Fibroblast of skin of right quadriceps (primary cell): ENCODE measurements around the gene COLEC12.
A peak's percentile ranks its signal among the peaks of the same experiment; 100 is the strongest.

Experiments
- DNase-seq: peaks from one replicate; pipeline ENCODE4 v3.0.0-alpha.2; 2013

COLEC12 gene

GRCh38 chr18:354471-354870, 146.0 kb downstream of the COLEC12 start:
- DNase-seq: no peak

- no peak for DNase-seq
Measured at GRCh38 chr18:354003-354402, 146.5 kb downstream of the COLEC12 start.

DNA sequence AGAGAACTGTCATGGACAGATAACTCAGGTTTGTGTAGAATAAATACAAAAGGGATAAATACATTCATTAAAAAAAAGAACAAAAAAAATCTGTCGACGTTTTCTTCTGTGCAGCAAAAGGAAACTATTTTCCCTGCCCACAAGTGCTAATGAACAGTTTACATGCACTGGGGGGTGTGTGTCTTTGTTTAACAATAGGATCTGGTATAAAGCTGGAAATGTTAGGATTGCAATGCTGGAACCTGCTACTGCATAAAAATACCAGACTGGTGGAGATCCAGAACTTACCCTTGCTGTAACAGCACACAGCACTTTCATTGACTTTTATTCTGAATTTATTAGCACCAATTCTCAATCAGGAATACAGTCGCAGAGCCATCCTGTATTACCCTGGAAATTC, 148.1 kb downstream of the COLEC12 start:
- DNase-seq: no peak

DNA sequence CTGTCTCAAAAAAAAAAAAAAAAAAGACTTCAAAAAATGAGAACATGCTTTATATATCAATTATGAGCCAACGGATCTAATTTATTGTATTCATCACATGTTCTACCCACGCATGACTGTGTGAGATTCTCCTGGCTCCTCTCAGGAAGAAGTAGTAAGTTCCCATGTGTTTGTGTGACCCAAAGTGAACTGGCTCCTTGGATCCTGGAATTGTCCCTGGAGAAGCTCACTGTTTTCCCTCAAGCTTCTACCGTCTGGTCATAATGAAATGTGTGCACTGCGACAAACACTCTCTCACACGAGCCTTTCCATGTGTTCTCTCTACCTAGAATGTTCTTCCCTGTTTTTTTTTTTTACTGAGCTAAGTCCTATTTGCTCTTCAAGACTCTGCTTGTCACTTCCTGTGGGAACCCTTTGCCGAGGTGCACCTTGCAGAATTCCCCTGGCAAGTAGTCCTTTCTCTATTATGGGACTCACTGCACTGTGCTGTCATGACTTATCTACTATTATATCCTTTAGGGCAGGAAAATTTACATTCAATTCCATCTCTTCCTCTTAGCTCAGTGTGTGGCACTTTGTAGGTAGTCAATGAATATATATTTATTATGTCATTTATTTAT, 149.4 kb downstream of the COLEC12 start:
- no peak for DNase-seq

- DNase-seq: no peak
Measured at GRCh38 chr18:346600-346999, 153.9 kb downstream of the COLEC12 start.

GRCh38 chr18:341102-341501, 159.4 kb downstream of the COLEC12 start:
- DNase-seq: no peak

DNA sequence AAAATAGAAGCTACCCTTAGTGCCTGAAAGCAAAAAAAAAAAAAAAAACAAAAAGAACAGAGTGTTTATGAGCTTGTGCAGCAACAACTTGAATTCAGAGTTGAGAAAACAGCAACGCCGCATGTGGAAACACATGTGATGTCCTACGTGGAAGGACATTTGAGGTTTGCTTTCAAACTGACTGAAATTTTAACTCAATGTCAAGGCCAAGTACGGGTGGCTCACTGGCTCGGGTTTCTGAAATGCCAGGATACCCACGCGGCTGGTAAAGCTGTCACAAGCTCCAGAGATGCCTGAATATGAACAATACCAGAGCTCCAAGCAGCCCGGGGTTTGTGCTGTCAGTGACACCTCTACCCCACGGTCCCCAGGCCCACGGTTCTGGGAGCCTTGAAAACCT, 160.5 kb downstream of the COLEC12 start:
- no peak for DNase-seq

DNA sequence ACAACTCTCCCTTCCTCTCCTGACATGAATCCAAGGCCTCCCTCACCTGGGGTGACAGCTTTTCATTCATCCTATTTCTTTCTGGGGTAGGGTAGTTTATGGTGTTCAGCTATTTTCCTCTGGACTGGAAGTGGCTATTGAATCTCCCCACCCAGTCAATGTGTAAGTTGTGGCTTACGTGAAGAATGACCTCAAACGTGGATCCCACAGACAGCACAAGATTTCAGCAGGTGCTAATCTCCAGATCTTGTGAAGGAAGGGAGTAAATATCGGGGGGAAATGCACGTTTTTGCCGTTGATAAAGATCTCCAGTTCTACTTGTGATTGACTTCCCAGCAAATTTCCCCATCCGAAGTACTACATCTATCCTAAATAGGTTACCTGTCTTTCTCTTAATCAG, 161.3 kb downstream of the COLEC12 start:
- no peak for DNase-seq

DNA sequence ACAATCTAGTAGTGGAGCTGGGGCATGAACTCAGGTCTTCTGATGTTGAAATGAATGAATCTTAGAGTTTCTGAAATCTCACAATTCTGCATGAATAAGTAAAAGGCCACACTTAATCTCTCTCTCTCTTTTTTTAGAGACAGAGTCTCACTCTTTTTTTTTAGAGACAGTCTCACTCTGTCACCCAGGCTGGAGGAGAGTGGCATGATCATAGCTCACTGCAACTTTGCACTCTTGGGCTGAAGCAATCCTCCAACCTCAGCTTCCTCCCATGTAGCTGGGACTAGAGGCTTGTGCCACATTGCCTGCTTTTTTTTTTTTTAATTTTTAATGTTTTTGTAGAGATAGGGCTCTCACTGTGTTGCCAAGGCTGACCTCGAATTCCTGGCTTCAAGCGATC, 163.8 kb downstream of the COLEC12 start:
- no peak for DNase-seq

DNA sequence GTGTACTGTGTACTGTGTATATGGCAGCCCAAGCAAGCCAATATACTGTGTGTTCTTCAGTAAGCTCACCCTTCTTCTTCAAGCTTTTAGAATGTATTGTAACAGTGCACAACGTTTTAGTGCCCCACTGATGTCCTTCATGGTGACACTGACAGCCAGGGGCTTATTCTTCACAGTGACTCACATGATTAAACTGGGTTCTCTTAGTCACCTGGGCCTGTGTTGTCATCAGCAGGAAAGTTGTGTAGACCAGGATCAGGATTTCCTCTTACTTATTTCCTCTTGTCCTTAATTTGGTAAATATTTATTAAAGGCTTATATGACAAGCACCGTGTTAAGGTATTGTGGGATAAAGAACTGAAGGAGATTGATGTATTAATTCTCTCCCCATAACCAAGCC, 164.8 kb downstream of the COLEC12 start:
- no peak for DNase-seq

DNA sequence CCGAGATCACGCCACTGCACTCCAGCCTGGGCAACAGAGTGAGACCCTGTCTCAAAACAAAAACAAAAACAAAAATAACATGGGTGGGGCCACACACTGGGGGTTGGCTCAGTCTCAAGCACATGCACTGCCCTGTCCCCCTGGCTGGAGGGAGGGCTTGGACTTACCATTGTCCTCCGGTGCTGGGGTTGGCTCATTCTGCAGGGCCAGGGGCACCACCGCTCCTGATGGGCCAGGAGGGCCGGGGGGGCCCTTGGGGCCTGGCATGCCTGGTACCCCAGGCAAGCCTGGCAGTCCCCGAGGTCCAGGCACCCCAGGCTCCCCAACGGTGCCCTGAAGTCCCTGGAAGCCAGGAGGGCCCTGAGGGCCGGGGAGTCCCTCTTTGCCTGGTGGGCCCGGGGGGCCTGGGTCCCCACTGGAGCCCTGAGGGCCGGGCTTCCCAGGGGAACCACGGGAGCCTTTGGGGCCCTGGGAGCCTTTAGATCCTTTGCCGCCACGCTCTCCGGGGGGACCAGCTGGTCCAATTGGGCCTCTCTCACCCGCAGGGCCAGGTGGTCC, 165.8 kb downstream of the COLEC12 start:
- no peak for DNase-seq

DNA sequence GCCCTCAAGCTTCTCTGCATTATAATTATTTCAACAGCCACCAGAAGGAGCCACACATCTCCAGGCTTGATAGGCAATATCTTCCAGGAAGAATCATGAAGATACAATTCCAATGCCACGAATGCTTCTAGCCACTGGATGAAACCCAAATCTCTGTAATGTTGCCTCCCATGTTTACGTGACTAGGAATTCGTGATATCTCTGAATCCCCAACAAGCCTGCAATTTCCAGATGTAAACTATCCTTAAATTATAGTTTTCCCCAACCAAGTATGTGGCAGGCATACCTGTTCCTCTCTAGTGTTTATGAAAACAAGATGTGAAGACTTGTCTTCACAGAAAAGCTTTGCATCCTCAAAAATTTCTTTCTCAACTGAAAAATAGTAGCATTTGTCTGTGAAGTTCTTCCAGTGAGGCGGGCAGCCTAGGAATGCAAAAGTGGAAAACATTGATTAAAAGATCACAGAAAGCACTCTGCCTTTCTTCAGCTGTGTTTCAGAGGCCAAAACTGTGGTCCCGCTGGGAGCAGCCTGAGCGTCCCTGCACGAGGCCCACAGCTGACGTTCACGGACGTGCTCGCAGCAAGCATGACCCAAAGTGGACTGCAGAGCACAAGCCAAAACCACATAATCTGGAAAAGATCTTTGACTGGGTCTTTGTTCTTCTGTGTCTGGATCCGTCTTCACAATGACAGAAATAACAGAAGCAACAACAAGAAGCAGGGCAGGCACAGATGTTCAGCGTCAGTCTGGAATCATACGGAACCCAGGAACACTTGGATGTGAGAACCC, 167.6 kb downstream of the COLEC12 start:
- DNase-seq: peak; percentile 59

GRCh38 chr18:332007-332406, 168.5 kb downstream of the COLEC12 start:
- DNase-seq: no peak

GRCh38 chr18:331221-331821, 169.2 kb downstream of the COLEC12 start:
- peak; percentile 80 for DNase-seq

- no peak for DNase-seq
Measured at GRCh38 chr18:328928-329327, 171.6 kb downstream of the COLEC12 start.

- DNase-seq: no peak
Measured at GRCh38 chr18:326846-327245, 173.7 kb downstream of the COLEC12 start.

GRCh38 chr18:323253-323622, 177.3 kb downstream of the COLEC12 start:
- peak; percentile 31 for DNase-seq

- no peak for DNase-seq
Measured at GRCh38 chr18:321865-322467, 178.5 kb downstream of the COLEC12 start.

GRCh38 chr18:320155-320554, 180.3 kb downstream of the COLEC12 start:
- no peak for DNase-seq

DNA sequence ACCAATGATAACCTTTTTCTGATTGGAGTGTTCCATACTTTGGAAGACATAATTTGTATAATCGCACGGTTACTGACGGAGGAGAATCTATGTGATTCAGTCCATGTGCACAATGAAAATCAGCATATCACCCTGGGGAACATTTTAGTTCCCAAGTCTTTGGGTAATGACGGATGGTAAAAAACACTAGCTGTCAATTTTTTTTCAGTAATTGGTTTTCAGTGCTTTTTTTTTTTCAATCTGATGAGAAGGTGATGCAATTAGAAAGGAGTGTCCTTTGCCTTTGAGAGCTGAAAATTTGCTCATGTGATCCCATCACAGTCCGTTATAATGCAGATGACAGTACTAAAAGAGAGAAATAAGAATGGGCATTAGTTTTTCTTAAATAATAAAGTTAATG, 180.8 kb downstream of the COLEC12 start:
- DNase-seq: no peak

- no peak for DNase-seq
Measured at GRCh38 chr18:318791-319291, 181.7 kb downstream of the COLEC12 start.

- no peak for DNase-seq
Measured at GRCh38 chr18:317618-318017, 182.9 kb downstream of the COLEC12 start.

DNA sequence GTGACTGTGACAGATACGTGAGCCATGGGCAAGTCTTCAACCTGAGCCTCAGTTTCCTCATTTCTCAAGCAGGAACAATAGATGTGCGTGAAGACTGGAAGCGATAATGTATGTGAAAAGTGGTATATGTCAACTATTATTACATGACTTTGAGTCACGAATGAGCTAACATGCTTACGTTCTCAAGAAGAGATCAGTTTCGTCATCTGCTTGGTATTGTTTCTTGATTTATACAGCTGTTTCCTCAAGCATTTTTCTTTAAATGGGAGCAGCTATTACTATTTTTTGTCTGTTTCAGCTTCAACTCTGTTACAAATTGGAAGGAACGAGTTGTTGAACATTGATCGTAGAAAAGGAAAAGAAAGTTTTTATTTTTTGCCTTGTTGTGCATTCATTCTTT, 184.1 kb downstream of the COLEC12 start:
- peak; percentile 21 for DNase-seq
